ENCODE data around the gene TRPM2. TPM values are rescaled to one million over a fixed set of nuclear protein-coding genes. Genes with fewer than 3 reads are reported as not detected.

The TRPM2 gene
- total and polyA plus RNA-seq, 10 of the 15 experiments (the other 5 are each of a cell fraction or from before 2014, with no cell fraction given), result 0.03 to 9.1 (median 2.6) TPM

DNA sequence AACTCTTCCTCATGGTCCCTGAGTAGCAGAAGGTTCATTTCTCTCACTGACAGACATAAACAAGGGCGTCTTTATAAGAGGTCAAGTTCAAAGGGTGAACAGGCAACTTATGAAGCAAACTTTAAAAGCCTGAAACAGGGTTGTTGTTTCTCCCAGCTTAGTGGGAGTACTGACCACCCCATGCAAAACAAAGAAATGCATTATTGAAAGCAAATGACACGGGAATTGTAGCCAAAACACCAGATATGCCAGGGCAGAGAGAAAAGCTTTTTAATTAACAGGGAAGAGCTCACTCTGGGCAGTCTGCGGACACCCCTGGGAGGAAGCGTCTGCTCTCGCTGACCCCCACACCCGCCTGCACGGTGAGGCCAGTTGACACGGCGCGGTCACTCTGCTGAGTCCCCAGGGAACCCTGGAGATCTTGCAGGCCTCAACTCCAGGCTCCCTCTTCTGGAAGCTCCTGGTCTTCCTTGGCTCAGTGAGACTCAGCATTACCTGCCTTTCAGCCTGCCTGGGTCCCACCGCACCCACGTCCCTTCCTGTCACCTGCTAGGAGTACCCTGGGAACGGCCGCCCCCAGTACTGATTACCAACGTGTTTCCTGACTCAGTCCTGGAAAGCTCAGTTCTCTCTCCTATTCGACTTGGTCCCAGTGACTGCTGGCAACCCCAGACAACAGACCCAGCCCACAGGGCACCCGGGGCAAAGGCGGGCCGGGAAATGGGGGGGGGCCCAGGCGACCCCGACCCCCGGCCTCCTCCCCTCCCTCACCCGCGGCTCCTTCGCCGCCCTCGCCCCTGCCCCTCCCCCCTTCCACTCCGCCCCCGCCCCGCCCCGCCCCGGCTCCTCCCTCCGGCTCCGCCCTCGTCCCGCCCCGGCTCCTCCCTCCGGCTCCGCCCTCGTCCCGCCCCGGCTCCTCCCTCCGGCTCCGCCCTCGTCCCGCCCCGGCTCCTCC, 15.2 kb upstream of the TRPM2 start:
- no peak for FAIRE-seq
- ChIA-PET RAD21 (ENCODE audit: unreplicated experiment) (interaction anchor here (1.1 to 1.6 kb wide), 3 partner anchors 35 to 42 kb away, joined by 3 to 6 read pairs (median 4); no protein-coding TSS in a partner anchor), SMC1A (ENCODE audit: uncharacterized antibody, unreplicated experiment) (interaction anchor here (0.6 to 1.3 kb wide), 3 partner anchors 35 to 477 kb away, joined by 3 to 4 read pairs (median 3); no protein-coding TSS in a partner anchor), CTCF (interaction anchor here (0.7 to 1.7 kb wide), 8 partner anchors 10 to 455 kb away, joined by 3 to 5 read pairs (median 4); no protein-coding TSS in a partner anchor), POLR2A (interaction anchor here (0.6 to 1.3 kb wide), 3 partner anchors 37 to 397 kb away, joined by 3 read pairs; partner anchors contain the start of gene PFKL)
- H4K20me1 ChIP-seq (ENCODE audit: control insufficient read depth, insufficient read depth), result no peaks in the 10 kb centered on the region
- no peaks in the 10 kb centered on the region for H3K9me3 ChIP-seq (replicated peaks; ENCODE audit: control insufficient read depth, insufficient read depth, low read length)
- peaks cover 11% of the 10 kb centered on the region for H3K4me1 ChIP-seq (ENCODE audit: control insufficient read depth, insufficient read depth, low read length)
- H3K9ac ChIP-seq (ENCODE audit: control insufficient read depth, insufficient read depth, low read length), result no peak overlapping the region; the same call in 1 of the 2 replicates
- H3K4me3 ChIP-seq, result peak overlapping the region; percentile 51; the same call in 1 of the 2 replicates
- DNase-seq (ENCODE audit: low read depth, low spot score), result no peak
- WGBS (ENCODE audit: insufficient coverage, insufficient replicate concordance, low lambda C conversion rate, missing lambda C conversion rate), result 29% methylated on average over 16 of the region's 47 CpGs
- peak overlapping the region; percentile 79 for H3K4me2 ChIP-seq (ENCODE audit: control insufficient read depth, insufficient read depth)
- H3K79me2 ChIP-seq (ENCODE audit: control insufficient read depth, insufficient read depth, low read length), result no peaks in the 10 kb centered on the region
- in situ Hi-C loops (cut with MboI) (no loop called here), intact Hi-C loops (cut with micrococcal nuclease; ENCODE audit: unreplicated experiment) (loop anchor here (1.0 kb wide), 1 partner anchor 36 kb away; no protein-coding TSS in a partner anchor)
- H2AFZ ChIP-seq (ENCODE audit: control insufficient read depth, low read depth, low read length), result no peak overlapping the region; the same call in 1 of the 2 replicates
- BruUV-seq (replicated peaks), result no TSS peak
- TF ChIP-seq BACH1 (IDR thresholded peaks at IDR 0.05; ENCODE audit: borderline replicate concordance), result no peak
- TF ChIP-seq BHLHE40 (IDR thresholded peaks at IDR 0.05; ENCODE audit: borderline replicate concordance in 1 of 2, low read depth in 2 of 2, low read length in 1 of 2), result peak in 1 of 2 experiments; percentile 6; a peak in 1 of 4 replicates
- TF ChIP-seq RBBP5 (conservative IDR thresholded peaks at IDR 0.05), result no peak
- 0 out of 3 replicates have a peak, but pooled peaks of 1 of the 2 experiments have one; percentile 12 for TF ChIP-seq EGR1 (IDR thresholded peaks at IDR 0.05; ENCODE audit: borderline replicate concordance in 1 of 2, low read depth in 2 of 2, low read length in 2 of 2)
- no peak for TF ChIP-seq NRF1 (conservative IDR thresholded peaks at IDR 0.05; ENCODE audit: low read depth, low read length)
- TF ChIP-seq PAX8 (IDR thresholded peaks at IDR 0.05), result no peak
- TF ChIP-seq ATF7 (IDR thresholded peaks at IDR 0.05; ENCODE audit: low read depth), result no peak
- 0 out of 2 replicates have a peak, but pooled peaks have one; percentile 30 for TF ChIP-seq LARP7 (IDR thresholded peaks at IDR 0.05)
- TF ChIP-seq PAX5 (IDR thresholded peaks at IDR 0.05; ENCODE audit: borderline replicate concordance, low read depth, low read length), result no peak
- TF ChIP-seq, protein P1, sequence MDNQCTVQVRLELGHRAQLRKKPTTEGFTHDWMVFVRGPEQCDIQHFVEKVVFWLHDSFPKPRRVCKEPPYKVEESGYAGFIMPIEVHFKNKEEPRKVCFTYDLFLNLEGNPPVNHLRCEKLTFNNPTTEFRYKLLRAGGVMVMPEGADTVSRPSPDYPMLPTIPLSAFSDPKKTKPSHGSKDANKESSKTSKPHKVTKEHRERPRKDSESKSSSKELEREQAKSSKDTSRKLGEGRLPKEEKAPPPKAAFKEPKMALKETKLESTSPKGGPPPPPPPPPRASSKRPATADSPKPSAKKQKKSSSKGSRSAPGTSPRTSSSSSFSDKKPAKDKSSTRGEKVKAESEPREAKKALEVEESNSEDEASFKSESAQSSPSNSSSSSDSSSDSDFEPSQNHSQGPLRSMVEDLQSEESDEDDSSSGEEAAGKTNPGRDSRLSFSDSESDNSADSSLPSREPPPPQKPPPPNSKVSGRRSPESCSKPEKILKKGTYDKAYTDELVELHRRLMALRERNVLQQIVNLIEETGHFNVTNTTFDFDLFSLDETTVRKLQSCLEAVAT (IDR thresholded peaks at IDR 0.05), result no peak
- TF ChIP-seq MTA2 (IDR thresholded peaks at IDR 0.05; ENCODE audit: low read depth), result no peak
- no peak for TF ChIP-seq ZZZ3 (IDR thresholded peaks at IDR 0.05; ENCODE audit: control insufficient read depth, insufficient read length, low read depth)
- no peak for TF ChIP-seq EP300 (IDR thresholded peaks at IDR 0.05; ENCODE audit: borderline replicate concordance in 1 of 2, control insufficient read depth in 1 of 2, low read depth in 2 of 2, low read length in 2 of 2)
- TF ChIP-seq SP1 (IDR thresholded peaks at IDR 0.05; ENCODE audit: low read depth, low read length), result peak; percentile 16
- TF ChIP-seq, protein P2, sequence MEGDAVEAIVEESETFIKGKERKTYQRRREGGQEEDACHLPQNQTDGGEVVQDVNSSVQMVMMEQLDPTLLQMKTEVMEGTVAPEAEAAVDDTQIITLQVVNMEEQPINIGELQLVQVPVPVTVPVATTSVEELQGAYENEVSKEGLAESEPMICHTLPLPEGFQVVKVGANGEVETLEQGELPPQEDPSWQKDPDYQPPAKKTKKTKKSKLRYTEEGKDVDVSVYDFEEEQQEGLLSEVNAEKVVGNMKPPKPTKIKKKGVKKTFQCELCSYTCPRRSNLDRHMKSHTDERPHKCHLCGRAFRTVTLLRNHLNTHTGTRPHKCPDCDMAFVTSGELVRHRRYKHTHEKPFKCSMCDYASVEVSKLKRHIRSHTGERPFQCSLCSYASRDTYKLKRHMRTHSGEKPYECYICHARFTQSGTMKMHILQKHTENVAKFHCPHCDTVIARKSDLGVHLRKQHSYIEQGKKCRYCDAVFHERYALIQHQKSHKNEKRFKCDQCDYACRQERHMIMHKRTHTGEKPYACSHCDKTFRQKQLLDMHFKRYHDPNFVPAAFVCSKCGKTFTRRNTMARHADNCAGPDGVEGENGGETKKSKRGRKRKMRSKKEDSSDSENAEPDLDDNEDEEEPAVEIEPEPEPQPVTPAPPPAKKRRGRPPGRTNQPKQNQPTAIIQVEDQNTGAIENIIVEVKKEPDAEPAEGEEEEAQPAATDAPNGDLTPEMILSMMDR (IDR thresholded peaks at IDR 0.05 in 2 of 3, conservative IDR thresholded peaks at IDR 0.05 in 1 of 3; ENCODE audit: control insufficient read depth in 2 of 3, extremely low read depth in 1 of 3, insufficient read depth in 1 of 3, low read depth in 3 of 3, low read length in 3 of 3), result peak; percentile 11 to 42 (median 26); a peak in 3 of 6 replicates
- TF ChIP-seq MEF2B (IDR thresholded peaks at IDR 0.05; ENCODE audit: partially characterized antibody, poor library complexity, severe bottlenecking), result peak; percentile 80
- TF ChIP-seq, protein P3, sequence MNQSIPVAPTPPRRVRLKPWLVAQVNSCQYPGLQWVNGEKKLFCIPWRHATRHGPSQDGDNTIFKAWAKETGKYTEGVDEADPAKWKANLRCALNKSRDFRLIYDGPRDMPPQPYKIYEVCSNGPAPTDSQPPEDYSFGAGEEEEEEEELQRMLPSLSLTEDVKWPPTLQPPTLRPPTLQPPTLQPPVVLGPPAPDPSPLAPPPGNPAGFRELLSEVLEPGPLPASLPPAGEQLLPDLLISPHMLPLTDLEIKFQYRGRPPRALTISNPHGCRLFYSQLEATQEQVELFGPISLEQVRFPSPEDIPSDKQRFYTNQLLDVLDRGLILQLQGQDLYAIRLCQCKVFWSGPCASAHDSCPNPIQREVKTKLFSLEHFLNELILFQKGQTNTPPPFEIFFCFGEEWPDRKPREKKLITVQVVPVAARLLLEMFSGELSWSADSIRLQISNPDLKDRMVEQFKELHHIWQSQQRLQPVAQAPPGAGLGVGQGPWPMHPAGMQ (IDR thresholded peaks at IDR 0.05; ENCODE audit: borderline replicate concordance), result no peak
- H3K27ac ChIP-seq (ENCODE audit: control insufficient read depth, insufficient read depth), result no peak overlapping the region
- ATAC-seq, result peak; percentile 25
- H3K36me3 ChIP-seq (ENCODE audit: control insufficient read depth in 2 of 2, insufficient read depth in 2 of 2, low read length in 1 of 2), result no peaks in the 10 kb centered on the region
- no peaks in the 10 kb centered on the region for H3K27me3 ChIP-seq (replicated peaks in 1 of 2; ENCODE audit: control insufficient read depth in 2 of 2, insufficient read depth in 2 of 2, low read length in 1 of 2)
